NCI-H1105 treated with DMSO at 0.1 percent for 48 hours (cell line): Measurements from ENCODE around the gene OR56B4.
"Not testable (repeated sequence)": the region's sequence is repeated elsewhere in the genome, so short reads cannot be mapped to it uniquely, and the experiment has no call there.

Experiments
- DNase-seq: peaks from one replicate; lab custom pipeline; 2025; lab: John Stamatoyannopoulos, UW

OR56B4 gene, protein sequence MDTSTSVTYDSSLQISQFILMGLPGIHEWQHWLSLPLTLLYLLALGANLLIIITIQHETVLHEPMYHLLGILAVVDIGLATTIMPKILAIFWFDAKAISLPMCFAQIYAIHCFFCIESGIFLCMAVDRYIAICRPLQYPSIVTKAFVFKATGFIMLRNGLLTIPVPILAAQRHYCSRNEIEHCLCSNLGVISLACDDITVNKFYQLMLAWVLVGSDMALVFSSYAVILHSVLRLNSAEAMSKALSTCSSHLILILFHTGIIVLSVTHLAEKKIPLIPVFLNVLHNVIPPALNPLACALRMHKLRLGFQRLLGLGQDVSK

DNA sequence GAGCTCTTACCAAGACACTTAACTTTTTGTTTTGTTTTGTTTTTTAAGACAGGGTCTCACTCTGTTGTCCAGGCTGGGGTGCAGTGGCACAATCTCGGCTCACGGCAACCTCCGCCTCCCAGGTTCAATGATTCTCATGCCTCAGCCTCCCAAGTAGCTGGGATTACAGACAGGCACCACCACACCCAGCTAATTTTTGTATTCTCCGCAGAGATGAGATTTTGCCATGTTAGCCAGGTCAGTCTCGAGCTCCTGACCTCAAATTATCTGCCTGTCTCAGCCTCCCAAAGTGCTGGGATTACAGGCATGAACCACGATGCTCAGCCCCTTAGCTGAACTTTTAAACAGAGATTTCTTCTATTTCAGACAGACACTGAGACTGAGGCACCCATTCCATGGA, at the start of gene OR56B4:
TSS of gene OR56B4 (plus strand) at position 301 of the 400 bp plus-strand sequence. CDS start at position 396, 95 bp downstream.
- DNase-seq, result not testable (repeated sequence)

DNA sequence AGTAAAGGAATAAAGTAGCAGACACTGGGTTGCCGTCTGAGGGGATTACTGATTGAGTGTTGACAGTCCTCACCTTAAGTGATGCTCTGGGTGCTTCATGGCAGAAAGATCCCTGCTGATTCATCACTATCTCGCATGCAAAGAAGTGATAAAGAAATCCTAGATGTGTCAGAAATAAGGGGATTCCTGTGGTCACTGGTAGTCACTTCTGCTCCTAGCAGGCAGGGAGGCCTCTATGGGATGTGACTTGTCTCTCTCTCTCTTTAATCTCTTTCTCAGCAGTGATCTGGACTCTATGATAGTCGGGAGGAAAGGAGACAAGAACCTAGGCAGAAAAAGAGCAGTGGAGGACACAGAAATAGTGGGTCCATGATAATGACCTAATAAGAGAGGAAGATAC, 46.0 kb upstream of the OR56B4 start:
- no peak for DNase-seq

DNA sequence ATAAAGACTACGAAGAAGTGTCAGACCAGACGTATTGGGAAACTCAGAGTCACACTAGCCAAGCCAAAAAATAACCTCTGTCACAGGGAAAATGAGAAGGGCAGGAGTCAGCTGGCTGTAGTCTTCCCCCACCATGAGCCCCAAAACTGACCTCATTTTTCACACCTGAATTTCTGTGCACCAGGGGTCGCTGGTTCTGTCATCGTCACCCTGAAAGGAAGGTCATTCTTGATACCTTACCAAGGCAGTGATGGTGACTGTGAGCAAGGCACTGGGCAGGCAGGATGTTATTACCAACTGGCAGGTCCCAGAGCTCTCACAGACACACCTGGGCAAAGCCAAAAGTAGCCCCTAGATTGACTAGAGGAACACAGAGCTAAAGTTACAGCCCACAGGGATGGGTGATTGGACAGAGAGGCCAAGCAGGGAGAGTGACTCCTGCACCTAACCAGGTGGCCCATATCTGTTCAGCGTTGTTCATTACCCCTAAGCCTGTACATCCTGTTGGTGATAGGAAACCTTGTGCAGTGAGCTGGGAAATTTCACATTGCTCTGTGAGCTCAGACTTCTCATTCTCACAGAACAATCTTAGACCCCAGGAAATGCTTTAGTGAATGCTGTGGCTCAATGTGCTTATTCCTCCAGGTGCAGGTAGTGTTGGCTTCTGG, 44.7 kb upstream of the OR56B4 start:
- DNase-seq, result no peak

DNA sequence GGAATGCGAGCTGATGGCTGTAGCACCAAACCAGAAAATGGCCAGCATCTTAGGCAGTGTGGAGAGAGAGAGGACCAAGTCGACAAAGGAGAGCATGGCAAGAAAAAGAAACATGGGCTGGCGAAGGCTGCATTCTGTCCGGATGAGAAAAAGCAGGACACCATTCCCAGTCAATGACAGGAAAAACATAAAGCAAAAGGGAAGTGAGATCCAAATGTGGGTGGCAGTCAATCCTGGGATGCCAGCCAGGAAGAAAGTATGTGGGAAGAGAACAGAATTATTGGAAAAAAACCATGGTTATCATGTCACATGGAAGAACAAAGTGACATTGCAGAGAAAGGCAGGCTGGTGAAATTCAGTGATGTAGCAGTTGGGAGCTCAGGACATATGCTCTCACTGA, 40.0 kb upstream of the OR56B4 start:
- DNase-seq, result no peak

DNA sequence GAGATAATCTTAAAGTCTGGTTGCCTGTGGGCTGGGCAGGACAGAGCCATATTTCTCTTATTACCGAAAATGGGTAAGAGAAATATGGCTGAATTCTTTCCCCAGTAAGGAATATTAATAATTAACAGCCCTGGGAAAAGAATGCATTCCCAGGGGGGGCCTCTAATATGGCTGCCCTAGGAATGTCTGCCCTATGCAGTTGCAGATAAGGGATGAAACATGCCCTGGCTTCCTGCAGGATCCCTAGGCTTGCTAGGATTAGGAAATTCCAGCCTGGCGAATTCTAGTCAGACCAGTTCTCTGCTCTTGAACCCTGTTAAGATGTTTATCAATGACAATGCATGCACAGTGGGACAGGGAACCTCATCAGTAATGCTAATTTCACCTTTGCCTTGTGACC, 31.0 kb upstream of the OR56B4 start:
- DNase-seq, result not testable (repeated sequence)

DNA sequence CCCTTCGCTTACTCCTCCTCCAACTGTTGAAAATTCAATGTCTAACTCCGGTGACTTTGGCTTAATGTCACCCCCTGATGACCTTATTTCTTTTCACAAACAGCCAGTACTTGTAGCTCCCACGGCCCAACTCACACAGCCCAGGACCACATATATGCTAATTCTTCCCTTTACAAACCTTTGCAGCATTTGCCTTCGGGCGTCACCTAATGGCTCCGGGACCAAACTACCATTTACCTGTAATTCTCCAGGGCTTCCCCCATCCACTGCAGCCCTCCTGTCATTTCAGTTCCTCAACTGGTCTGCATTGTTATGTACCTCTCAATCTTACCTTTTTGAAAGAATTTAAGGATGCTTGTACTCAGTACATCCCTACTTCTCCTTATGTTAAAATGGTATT, 29.8 kb upstream of the OR56B4 start:
- DNase-seq, result no peak

DNA sequence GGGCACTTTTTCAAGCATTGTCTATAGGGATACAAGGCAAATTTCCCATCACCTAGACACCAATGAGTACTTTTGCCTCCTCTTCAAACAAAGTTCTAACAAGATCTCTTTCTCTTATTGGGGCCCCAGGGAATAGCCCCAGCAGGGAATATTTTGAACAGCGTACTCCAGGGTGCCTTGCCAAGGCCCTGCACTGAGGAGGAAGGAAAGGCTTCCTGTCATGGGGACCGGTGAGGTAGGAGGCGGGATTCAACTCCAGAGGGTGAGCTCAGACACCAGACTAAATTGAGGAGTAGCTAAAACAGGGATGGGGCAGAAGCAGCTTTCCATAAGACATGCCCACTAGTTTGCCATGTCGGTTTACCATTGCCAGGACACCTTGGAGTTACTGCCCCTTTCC, 28.0 kb upstream of the OR56B4 start:
- no peak for DNase-seq

DNA sequence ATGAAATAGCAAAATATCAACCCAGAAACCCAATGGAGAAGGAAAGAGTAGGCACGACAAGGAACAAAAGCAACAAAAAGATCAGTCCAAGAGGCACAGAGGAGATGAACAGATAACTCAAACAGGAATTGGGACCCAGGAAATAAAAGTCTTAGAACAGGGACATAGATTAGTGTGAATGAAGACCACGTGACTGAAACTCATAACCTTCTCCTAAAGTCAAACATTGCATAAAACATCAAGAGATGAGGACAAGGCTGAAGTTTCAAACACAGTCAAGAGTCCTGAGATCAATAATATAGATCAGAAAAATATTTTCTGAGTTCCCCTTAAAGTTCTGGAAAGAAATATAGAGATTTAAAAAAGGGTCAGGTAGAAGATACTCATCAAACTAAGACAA, 24.4 kb upstream of the OR56B4 start:
- DNase-seq, result no peak

DNA sequence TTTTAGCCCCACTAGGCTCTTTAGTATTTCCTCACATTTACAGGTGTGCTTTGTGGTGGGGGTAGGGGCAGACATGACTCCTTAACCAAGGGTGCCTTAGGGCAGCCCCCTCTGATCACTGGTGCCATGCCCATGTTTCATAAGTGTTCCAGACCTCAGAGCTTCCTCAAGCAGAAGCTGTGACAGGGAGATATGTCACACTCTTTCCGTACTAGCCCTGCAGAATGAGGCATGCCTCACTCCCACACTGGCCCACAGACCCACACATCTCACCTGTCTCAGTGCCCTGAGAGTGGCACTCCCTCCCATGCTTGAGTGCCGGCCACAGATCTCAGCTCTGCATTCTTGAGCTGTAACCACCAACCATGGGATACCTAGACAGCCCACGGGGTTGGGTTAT, 22.9 kb upstream of the OR56B4 start:
- no peak for DNase-seq

DNA sequence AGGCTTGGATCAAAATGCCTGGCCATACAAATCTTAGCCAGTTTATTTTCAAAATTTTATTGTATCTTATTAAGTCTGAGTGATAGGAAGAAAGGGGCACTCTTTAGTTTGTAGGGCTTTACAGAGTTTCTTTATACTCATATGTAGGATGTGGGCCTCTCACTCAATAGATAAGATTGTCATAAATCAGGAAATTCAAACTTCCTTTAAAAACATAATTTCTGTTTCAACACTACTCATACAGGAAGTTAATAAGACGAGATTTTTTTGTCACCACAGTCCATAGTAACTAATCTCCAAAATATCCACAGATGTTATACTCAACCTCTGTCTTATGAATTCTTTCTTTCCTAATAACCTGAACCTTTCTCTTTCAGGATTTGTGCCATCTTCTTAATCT, 13.3 kb upstream of the OR56B4 start:
- DNase-seq, result no peak

DNA sequence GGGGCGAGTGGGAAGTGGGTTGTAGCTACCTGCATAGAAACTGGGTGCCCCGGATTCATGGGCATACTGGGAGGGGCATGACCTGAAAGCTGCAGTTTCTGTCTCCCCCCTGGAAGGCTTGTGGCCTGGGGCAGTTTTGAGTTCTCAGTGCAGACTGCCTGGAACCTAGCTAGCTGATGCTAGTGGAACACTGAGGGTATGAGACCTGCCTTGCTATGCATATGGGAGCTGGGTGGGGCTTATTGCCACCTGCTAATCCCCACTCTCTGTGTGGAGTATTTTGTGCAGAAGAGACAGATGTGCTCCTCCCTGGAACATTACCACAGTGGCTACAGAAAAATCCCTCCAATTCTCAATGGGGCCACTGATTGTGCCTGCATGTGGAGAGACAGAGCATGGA, 11.7 kb upstream of the OR56B4 start:
- DNase-seq, result no peak

DNA sequence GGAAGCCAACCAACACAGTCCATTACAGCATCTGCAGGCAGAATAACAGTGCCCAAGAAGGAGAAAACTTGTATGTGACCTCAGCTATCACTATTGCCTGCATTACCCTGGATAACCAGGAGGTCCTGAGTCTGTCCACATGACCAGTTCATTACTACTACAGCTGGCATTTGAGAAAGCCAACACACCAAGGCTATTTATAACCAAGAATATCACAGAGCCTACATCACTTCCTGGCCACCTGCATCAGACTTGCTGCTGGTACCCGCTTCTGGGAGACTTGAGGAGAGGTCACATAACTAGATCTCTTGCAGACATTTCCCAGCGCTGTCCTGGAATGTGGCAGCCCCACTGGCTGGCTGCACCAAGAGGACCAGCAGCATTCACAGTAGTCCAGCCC, 11.1 kb upstream of the OR56B4 start:
- no peak for DNase-seq

DNA sequence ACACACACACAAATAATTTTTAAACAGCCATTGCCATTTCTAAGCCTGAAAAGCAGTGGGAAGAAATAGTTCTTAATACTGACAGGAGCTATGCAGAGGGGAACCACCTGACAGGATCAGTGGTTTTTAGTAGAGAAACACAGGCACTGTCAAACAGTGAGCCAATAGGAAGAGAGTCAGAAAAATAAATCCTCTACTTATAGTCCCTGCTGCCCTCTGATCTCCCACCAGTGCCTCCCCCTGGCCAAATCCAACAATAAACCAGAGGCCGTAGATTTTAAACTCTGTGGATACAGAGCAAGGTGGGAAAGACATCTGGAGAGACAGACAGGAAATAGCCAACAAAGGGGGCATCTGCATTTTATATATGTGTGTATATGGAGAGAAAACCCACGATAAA, 7.9 kb upstream of the OR56B4 start:
- no peak for DNase-seq

DNA sequence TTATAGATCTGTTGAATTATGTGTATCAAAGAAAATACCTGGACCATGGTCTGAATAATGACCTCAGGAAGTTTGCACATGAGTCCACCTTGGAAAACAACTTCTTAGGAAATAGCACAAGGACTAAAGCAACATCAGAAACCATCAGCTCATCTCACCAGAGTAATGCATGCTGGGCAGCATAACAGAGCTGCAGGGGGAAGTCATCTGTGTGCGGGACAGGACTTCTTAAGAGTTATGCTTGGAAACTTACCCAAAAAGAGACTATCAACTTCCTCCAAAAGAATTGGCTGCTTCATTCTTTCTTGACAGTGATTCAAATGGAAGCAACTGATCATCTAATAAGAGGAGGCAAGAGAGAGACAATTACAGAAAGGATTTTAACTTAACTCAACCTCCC, 2.5 kb downstream of the OR56B4 start:
- DNase-seq, result no peak

DNA sequence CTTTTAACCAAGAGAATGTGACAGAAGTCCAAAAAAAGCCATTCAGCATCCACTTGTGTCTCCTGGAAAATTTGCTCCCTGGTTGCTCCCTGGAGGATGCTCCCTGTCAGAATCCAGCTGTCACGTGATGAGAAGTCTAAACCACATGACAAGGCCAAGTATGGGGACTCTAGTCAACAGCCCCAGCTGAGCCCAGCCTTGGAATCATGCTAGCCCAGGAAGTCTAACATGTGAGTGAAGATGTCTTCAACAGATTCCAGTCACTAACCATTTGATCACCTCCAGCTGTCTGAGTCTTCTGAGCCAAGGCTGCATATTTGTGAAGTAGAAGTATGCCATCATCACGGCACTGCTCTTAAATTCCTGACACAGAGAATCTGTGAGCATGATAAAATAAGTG, 4.2 kb downstream of the OR56B4 start:
- no peak for DNase-seq

DNA sequence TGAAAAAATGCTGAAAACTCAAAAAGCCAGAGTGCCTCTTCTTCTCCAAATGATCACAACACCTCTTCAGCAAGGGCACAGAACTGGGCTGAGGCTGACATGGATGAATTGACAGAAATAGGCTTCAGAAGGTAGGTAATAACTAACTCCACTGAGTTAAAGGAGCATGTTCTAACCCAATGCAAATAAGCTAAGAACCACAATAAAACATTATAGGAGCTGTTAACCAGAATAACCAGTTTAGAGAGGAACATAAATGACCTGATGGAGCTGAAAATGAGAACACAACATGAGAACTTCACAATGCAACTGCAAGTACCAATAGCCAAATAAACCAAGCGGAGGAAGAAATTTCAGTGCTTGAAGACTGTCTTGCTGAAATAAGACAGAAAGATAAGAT, 9.2 kb downstream of the OR56B4 start:
- no peak for DNase-seq

DNA sequence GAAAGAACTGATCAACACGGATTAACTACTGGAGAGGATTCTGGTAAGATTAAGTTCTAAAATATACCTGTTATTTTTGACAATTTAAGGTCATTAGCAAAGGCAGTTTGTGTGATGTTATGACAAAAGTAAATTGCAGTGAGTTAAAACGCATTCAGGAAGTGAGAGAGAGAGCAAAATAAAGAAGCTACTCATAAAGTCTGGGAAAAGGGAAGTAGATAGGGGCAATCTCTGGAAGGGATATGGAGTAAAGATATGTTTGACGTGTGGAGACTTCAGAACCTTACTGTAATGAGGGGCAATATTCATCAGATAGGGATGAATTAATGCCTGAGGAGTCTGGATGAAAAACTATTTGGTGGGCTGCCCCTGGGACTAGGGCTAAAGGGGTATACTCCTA, 16.8 kb downstream of the OR56B4 start:
- DNase-seq, result no peak

DNA sequence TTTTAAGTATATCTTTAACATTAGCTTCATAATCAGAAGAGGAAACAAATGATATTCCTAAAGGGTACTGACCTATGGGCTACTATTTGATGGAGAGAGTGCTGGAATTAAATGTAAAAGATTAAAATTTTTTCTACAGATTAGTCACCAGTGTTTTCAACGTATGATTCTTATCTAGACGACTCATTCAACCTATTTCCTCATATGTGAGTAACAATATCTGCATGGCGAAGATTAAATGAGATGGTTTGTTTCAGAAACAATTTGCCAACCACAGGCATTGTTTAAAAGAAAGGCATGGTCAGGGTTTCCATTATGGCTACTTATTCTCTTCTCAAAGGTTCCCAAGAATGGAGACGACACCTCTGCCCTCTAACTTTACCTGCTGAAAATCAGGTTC, 20.4 kb downstream of the OR56B4 start:
- DNase-seq, result no peak

DNA sequence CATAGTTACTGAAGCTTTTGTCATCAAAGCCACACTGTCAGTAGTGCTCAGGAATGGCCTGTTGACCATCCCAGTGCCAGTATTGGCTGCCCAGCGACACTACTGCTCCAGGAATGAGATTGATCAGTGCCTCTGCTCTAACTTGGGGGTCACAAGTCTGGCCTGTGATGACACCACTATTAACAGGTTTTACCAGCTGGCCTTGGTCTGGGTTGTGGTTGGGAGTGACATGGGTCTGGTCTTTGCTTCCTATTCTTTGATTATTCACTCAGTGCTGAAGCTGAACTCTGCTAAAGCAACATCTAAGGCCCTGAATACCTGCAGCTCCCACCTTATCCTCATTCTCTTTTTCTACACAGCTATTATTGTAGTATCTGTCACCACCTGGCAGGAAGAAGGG, 21.5 kb downstream of the OR56B4 start:
- no peak for DNase-seq

DNA sequence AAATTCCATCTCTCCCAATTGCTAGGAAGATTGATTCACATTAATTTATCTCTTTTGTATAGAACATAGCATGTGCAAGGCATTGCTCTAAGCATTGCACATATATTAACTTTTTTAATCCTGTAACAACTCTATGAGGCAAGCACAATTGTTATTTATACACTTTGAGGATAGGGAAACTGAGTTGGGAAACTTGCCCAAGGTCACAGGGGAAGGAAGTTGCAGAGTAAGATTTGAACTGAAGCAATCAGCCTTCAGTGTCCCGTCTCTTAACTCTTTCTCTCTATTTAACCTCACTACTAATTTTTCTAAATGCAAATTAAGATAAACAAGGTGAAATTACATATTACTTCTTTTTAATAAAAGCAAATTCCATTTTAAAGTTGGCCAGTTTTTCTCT, 22.2 kb downstream of the OR56B4 start:
- no peak for DNase-seq

DNA sequence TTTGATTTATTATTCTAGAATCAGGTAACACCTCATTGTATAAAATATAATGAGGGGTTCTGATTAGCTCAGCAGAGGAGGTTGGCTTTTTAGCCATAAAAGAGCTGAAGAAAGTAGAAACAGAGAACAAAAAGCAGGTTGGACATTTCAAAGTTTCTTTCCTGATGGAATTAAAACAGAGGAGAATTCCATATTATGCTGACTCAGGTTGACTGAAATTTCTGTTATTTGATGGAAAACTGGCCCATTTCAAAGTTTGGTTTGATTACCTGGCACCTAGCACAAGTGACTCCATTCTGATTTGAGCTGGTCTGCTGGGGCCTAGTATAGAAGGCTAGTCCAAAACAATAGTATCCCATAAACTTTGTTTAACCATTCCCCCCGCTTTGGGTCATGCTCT, 24.9 kb downstream of the OR56B4 start:
- no peak for DNase-seq

DNA sequence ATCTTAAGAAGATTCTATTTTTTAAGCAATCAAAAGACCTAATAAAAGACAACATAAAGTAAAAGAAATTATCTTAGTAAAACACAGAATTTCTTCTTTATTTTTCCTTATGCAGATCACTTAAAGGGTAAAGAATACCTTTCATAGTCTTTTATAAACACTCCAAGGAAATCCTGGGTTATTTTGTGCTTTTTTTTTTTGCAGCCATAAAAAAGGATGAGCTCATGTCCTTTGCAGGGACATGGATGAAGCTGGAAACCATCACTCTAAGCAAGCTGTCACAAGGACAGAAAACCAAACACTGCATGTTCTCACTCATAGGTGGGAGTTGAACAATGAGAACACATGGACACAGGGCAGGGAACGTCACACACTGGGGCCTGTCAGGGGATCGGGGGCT, 28.5 kb downstream of the OR56B4 start:
- not testable (repeated sequence) for DNase-seq

DNA sequence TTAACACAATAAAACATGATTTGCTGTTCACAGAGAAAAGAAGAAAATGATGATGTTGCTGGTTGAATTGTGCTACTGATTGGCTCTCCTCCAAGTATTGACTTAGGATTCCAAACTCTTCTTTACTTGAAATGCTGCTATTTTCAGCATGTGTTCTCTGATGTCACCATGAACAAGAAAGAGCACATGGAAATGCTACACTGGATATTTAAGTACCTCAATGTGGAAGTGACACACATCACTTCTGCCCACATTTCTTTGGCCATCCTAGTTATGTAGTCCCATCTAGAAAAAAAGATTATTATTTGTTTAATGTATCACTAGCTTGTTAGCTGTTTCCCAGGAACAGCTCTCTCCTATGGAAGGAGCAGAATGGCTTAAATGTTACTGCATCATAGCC, 35.5 kb downstream of the OR56B4 start:
- DNase-seq, result no peak

DNA sequence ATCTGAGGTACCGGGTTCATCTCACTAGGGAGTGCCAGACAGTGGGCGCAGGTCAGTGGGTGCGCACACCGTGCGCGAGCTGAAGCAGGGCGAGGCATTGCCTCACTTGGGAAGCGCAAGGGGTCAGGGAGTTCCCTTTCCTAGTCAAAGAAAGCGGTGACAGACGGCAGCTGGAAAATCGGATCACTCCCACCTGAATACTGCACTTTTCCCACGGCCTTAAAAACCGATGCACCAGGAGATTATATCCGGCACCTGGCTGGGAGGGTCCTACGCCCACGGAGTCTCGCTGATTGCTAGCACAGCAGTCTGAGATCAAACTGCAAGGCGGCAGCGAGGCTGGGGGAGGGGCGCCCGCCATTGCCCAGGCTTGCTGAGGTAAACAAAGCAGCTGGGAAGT, 36.3 kb downstream of the OR56B4 start:
- peak; percentile 33 for DNase-seq
